GM18498 (cell line): ENCODE measurements around the gene SIX5.

Experiments used
- ATAC-seq: cut with Tn5 transposase; IDR thresholded peaks from one replicate; pipeline ENCODE4 v1.9.1; 2021; ENCODE audit warnings: mild to moderate bottlenecking, moderate library complexity; ENCODE audit not compliant: unreplicated experiment

Gene SIX5

GRCh38 chr19:45777395-45777961 is 8.4 kb upstream of the SIX5 start:
- ATAC-seq = no peak

- no peak for ATAC-seq
Observed at GRCh38 chr19:45774765-45775164, 5.7 kb upstream of the SIX5 start.

DNA sequence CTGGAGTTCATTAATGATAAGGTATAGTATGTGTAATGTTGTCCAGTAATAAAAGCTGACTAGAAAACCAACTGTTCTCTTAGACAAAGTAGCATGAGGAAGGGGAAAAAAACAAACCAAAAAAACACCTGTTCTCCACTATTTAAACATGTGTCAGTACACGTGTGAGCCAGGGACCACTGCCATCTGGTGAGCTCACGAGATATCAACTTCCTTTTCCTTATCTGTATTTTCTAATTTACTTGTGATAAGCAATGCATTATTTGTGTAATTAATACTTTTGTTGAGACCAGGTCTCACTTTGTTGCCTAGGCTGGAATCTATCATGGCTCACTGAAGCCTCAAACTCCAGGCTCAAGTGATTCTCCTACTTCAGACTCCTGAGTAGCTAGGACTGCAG is 4.3 kb upstream of the SIX5 start:
- no peak for ATAC-seq

- no peak for ATAC-seq
Observed at GRCh38 chr19:45772912-45773311, 3.9 kb upstream of the SIX5 start.

DNA sequence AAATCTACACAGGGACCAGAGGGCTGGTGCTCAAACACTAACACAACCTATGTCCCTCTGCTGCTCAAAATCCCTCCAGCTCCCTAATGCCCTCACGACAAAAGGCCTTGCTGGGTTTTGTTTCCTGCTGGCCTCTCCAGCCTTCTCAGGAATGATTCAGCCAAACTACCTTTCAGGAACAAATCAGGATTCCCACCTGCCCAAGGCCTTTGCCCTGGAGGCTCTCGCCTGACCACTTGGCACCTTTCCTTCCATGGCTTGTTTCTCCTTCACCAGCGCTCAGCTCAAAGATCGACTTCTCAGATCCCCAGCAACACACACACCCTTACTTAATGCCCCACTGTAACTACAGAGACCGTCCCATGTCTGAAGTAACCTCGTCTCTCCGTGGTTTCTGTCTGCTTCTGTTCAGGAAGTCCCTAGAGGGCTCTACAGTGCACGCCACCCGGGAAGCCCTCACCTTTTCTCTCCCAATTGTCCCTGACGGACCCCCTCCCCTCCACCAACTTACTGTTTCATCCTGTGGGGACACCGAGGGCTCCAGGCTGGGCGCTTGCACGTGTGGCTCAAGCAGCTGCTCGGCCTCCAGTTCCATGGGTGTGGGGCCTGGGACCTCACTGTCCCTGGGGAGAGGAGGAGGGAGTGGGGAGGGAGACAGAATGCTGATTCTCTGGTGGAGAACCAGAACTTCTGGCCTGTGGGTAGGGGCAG is 3.2 kb upstream of the SIX5 start:
- ATAC-seq = no peak

- ATAC-seq = no peak
Observed at GRCh38 chr19:45771311-45771933, 2.4 kb upstream of the SIX5 start.

DNA sequence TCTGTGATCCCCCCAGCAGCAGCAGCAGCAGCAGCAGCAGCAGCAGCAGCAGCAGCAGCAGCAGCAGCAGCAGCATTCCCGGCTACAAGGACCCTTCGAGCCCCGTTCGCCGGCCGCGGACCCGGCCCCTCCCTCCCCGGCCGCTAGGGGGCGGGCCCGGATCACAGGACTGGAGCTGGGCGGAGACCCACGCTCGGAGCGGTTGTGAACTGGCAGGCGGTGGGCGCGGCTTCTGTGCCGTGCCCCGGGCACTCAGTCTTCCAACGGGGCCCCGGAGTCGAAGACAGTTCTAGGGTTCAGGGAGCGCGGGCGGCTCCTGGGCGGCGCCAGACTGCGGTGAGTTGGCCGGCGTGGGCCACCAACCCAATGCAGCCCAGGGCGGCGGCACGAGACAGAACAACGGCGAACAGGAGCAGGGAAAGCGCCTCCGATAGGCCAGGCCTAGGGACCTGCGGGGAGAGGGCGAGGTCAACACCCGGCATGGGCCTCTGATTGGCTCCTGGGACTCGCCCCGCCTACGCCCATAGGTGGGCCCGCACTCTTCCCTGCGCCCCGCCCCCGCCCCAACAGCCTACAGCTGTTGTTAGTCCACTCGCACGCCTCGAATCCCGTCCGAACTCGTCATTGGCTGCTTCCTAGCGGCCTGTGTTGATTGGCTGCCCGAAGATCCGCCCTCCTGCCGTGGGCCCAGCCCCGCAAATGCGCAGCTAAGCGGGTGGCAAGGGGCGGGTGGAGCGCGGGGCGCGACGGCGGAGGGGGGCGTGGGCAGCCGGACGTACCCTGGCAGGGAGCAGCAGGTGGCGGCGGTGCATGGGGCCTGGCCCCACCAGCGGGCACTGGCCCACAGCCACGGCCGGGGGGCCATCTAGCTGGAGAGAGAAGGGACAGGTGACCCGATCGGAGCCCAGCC is 1.4 kb upstream of the SIX5 start:
- ATAC-seq = peak; percentile 57

DNA sequence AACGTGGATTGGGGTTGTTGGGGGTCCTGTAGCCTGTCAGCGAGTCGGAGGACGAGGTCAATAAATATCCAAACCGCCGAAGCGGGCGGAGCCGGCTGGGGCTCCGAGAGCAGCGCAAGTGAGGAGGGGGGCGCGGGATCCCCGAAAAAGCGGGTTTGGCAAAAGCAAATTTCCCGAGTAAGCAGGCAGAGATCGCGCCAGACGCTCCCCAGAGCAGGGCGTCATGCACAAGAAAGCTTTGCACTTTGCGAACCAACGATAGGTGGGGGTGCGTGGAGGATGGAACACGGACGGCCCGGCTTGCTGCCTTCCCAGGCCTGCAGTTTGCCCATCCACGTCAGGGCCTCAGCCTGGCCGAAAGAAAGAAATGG is 754 bp upstream of the SIX5 start:
- peak; percentile 15 for ATAC-seq

- ATAC-seq = no peak
Observed at GRCh38 chr19:45768655-45768983, 433 bp downstream of the SIX5 start.

DNA sequence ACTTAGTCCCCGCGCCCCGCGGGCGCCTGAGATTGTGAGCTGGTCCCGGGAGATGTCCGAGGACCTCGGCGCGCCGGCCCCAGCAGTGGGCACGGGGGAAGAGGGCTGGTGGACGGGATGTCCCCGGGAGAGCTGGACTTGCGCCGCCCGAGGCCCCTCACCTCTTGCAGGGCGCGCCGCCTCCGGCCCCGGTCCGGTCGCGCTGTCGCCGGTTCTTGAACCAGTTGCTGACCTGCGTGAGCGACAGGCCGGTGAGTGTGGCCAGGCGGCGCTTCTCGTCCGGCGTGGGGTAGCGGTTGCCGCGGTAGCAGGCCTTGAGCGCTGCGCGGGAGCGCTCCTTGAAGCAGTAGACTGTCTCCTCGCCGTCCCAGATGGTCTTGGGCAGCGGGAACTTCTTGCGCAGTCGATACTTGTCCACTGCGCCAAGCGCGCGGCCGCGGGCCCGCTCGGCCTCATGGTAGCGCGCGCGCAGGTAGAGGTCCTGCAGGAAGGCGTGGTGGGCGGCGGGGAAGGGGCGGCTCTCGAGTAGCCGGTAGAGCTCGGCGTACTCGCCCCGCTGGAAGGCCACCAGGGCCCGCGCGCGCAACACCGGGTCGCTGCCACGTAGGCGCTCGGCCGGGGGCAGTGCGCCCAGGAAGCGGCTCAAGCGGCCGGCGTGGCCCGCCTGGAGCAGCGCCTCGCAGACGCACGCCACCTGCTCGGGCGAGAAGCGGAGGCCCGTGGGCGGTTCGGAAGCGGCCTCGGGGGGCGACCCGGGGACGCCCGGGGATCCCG is 984 bp downstream of the SIX5 start:
- no peak for ATAC-seq

GRCh38 chr19:45767410-45767880 is 1.6 kb downstream of the SIX5 start:
- no peak for ATAC-seq

DNA sequence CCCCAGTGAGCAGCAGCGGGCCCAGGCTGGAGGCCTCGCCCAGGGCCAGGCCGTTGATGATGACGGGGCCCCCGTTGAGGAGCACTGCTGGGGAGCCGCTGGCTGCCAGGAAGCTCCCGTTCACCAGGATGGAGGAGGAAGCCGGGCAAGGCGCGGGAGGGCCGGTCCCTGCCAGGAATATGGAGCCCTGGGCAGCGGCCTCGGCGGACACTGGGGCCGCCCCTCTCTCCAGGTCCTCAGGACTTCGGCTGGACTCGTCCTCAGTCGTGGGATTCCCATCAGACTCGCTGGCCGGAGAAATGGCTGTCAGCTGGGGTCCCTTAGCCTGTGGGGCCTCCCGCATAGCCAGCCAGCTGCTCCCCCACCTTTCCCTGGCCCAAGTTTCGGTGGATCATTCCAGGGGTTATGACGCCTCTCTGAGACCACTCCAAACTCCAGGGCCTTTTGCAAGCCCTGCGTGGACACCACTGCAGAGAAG is 2.1 kb downstream of the SIX5 start:
- ATAC-seq = no peak

DNA sequence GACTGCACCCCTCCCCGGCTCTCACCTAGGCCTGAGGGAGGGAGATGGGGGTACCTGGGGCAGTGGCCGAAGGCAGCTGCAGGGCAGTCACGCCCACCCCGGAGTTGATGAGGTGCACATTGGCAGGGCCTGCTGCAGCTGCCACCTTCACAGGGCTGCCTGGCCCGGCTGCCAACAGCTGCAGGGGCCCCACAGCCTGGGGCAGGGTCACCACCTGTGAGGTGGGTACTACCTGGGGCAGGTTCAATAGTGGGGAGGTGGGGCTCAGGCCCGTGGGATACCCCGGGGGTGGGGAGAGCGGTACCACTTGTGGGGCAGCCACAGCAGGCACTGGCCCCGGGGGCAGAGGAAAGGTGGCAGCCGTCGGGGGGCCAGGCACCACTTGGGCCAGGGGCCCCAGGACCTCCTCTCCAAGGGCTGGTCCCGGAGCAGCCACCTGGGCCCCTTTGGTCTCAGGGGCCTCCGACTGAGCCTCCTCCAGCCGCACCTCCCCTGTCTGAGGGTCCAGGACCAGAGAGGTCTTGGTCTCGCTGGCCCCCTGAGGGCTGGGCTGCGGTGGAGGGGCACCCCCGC is 2.7 kb downstream of the SIX5 start:
- ATAC-seq = no peak

- no peak for ATAC-seq
Observed at GRCh38 chr19:45765702-45766295, 3.3 kb downstream of the SIX5 start.

DNA sequence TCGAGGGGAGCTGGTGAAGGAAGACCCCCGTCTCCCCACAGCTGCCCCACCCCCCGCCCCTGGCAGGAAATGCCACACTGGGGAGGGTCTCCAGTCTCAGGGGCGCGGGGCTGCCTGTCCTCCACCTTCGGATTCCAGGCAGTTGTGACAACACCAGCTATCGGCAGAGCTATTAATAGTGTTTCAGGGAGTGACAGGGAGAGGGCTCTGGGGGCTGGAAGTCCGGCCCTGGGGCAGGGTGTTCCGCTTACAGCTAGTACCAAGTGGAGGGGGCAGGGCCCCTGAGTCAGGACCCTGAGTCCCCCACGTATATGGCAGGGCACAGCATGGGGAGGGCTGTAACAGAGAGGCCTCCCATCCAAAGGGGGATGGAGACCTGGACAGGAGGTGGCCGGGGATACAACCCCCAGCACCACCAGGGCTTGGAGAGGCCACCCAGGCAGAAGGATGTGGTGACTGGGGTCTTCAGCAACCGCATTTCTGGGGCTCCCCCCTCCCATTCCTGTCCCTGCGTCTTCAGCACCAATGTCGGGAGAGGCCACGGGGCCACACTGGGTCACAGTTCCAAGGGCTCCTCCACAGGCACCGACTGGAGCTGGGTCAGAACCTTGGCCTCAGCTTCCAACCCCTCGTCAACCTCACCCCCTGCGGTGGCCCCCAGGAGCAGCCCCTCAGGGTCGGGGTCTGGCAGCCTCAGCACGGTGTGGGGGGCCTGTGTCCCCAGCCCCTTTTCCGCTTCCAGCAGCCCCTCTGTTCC is 3.9 kb downstream of the SIX5 start:
- no peak for ATAC-seq

- ATAC-seq = no peak
Observed at GRCh38 chr19:45764475-45764874, 4.6 kb downstream of the SIX5 start.

- ATAC-seq = no peak
Observed at GRCh38 chr19:45763691-45764294, 5.3 kb downstream of the SIX5 start.

DNA sequence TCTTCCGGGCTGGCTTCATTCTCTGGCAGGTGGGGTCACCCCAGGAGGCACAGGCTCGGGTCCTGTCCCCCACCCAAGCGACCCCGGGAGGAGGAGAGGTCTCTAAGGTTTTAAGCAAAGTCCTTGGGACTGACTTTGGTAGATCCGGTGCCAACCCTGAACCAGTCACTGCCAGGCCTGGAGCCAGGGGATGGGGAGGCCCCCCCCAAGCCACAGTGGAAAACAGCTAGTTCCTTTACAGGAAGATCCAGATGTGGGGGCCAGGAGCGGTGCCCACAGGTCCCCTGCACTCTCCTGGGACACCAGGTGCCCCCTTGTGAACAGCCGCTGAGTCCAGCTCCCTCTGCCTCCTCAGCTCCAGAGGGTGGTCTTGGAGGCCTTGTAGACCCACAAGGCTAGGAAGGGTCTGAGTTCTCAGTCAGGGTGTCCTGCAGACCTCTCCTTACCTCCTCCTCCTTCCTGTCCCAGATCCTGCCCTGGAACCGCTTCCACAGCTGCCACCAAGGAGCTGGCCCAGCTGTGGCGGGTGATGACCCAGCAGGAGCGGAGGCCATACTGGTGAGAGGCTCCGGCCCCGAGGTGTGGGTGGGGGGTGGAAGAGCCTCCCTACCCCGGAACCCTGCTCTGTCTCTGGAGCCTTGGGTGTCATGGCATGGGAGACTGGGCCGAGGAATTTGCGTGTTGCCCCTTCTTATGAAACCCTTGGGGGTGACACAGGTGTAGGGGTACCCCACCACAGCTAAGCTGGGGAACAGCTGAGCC is 6.0 kb downstream of the SIX5 start:
- ATAC-seq = no peak
